Right ventricle myocardium inferior (tissue), 1 donor: ENCODE results near the gene C19orf33. TPM values are rescaled to one million over a fixed set of nuclear protein-coding genes. Genes with fewer than 3 reads are reported as not detected.

Source experiments
- ATAC-seq: fragments of 200-7000 bp; cut with Tn5 transposase; one replicate; pipeline ENCODE4 v1.9.1; 2020; ENCODE audit warnings: mild to moderate bottlenecking, moderate library complexity
- DNase-seq: peaks from one replicate; pipeline ENCODE4 v3.0.0; 2021; ENCODE audit errors: missing footprints
- intact Hi-C: fragments of 100-400 bp; cut with DNase I; formaldehyde crosslinking; loops from one replicate; pipeline ENCODE4 v1.11.0; 2022
- total RNA-seq: library from RNA; stranded (reverse); fragmentation: NEBNext Ultra II Directional; extraction: Animal tissue kit (Norgen Biotek cat#: 25700); gene quantifications from one replicate; pipeline ENCODE4 v1.2.1, GENCODE V29; 2021
- donor health status: DM: no; HTN: yes; CAD: no; lungs with severe emphysema.

Gene C19orf33
- total RNA-seq, 1 donor from 2014 or later: 6.7 TPM

GRCh38 chr19:38277549-38277948, 26.5 kb upstream of the C19orf33 start:
- intact Hi-C loops: loop anchor here (5.0 kb wide), 1 partner anchor 40 kb away; the partner anchor contains the start of genes KCNK6 and YIF1B
- no peak for DNase-seq
- ATAC-seq: no peak

GRCh38 chr19:38277969-38278680, 25.9 kb upstream of the C19orf33 start:
- no peak for DNase-seq
- peak; percentile 82 for ATAC-seq
- intact Hi-C loops: loop anchor here (5.0 kb wide), 1 partner anchor 39 kb away; the partner anchor contains the start of genes KCNK6 and YIF1B

GRCh38 chr19:38278751-38279150, 25.3 kb upstream of the C19orf33 start:
- intact Hi-C loops: loop anchor here (5.0 kb wide), 1 partner anchor 39 kb away; the partner anchor contains the start of genes KCNK6 and YIF1B
- no peak for ATAC-seq
- DNase-seq: no peak

- intact Hi-C loops: no loop called here
- no peak for ATAC-seq
Observed at GRCh38 chr19:38280030-38280921, 23.8 kb upstream of the C19orf33 start.

GRCh38 chr19:38281811-38282566, 22.1 kb upstream of the C19orf33 start:
- no peak for ATAC-seq
- intact Hi-C loops: no loop called here
- DNase-seq: no peak

More at GRCh38 chr19:38280030-38280921, 23.8 kb upstream of the C19orf33 start:
- DNase-seq: no peak

GRCh38 chr19:38283271-38283670, 20.8 kb upstream of the C19orf33 start:
- intact Hi-C loops: no loop called here
- no peak for ATAC-seq
- DNase-seq: no peak

- intact Hi-C loops: no loop called here
- DNase-seq (no peak), ATAC-seq (no peak)
Observed at GRCh38 chr19:38284422-38284821, 19.6 kb upstream of the C19orf33 start.

- intact Hi-C loops: no loop called here
- ATAC-seq (no peak), DNase-seq (no peak)
Observed at GRCh38 chr19:38285567-38285966, 18.5 kb upstream of the C19orf33 start.

- intact Hi-C loops: no loop called here
- DNase-seq (no peak), ATAC-seq (peak; percentile 36)
Observed at GRCh38 chr19:38287604-38288003, 16.4 kb upstream of the C19orf33 start.

- ATAC-seq: no peak
- intact Hi-C loops: no loop called here
Observed at GRCh38 chr19:38288123-38288855, 15.8 kb upstream of the C19orf33 start.

GRCh38 chr19:38289955-38290354, 14.1 kb upstream of the C19orf33 start:
- DNase-seq: no peak
- ATAC-seq: no peak
- intact Hi-C loops: no loop called here

More at GRCh38 chr19:38288123-38288855, 15.8 kb upstream of the C19orf33 start:
- DNase-seq: no peak

- intact Hi-C loops: no loop called here
- no peak for ATAC-seq
Observed at GRCh38 chr19:38290631-38291147, 13.4 kb upstream of the C19orf33 start.

GRCh38 chr19:38291855-38292254, 12.2 kb upstream of the C19orf33 start:
- ATAC-seq (no peak), DNase-seq (no peak)
- intact Hi-C loops: no loop called here

More at GRCh38 chr19:38290631-38291147, 13.4 kb upstream of the C19orf33 start:
- DNase-seq: no peak

- ATAC-seq: no peak
- DNase-seq: no peak
- intact Hi-C loops: no loop called here
Observed at GRCh38 chr19:38293281-38293680, 10.8 kb upstream of the C19orf33 start.

- ATAC-seq (no peak), DNase-seq (no peak)
- intact Hi-C loops: no loop called here
Observed at GRCh38 chr19:38294090-38294489, 10.0 kb upstream of the C19orf33 start.

- DNase-seq (no peak), ATAC-seq (no peak)
- intact Hi-C loops: no loop called here
Observed at GRCh38 chr19:38298821-38299680, 5.0 kb upstream of the C19orf33 start.

GRCh38 chr19:38304352-38304865, 358 bp downstream of the C19orf33 start:
- DNase-seq: peak; percentile 41
- no peak for ATAC-seq
- intact Hi-C loops: no loop called here
